Body of pancreas (tissue), 4 donors: ENCODE results near the gene NCAPD2. TPM values are rescaled to one million over a fixed set of nuclear protein-coding genes. Genes with fewer than 3 reads are reported as not detected.

Experiments
- ATAC-seq: fragments of 150-250 bp; one replicate; pipeline ENCODE4 v1.9.1; 2016
- DNase-seq, 4 donors: peaks; one replicate each; pipeline ENCODE4 v3.0.0-alpha.2; 2019
- H3K27ac ChIP-seq, 4 donors: fragments of 200-600 bp; sonication (generic); 1 replicate in 3 of 4; 2 replicates in 1 of 4; pipeline versions ENCODE4 v1.5.1 to v1.6.1; 2016 to 2019; ENCODE audit warnings: mild to moderate bottlenecking in 1 of 4, mixed read lengths in 1 of 4, moderate library complexity in 1 of 4
- H3K27me3 ChIP-seq, 2 donors: fragments of 200-600 bp; sonication (generic); one replicate each; pipeline ENCODE4 v1.6.0; 2016; ENCODE audit warnings: mild to moderate bottlenecking in 1 of 2
- H3K36me3 ChIP-seq, 2 donors: fragments of 200-600 bp; sonication (generic); replicated peaks in 1 of 2; 2 replicates each; pipeline ENCODE4 v1.5.1; 2016; ENCODE audit warnings: low read depth in 2 of 2; ENCODE audit not compliant: insufficient read depth in 1 of 2
- H3K4me1 ChIP-seq: fragments of 200-600 bp; sonication (generic); one replicate; pipeline ENCODE4 v1.6.0; 2016
- H3K4me3 ChIP-seq, 2 donors: fragments of 200-600 bp; sonication (generic); 1 replicate in 1 of 2; 2 replicates in 1 of 2; pipeline ENCODE4 v1.5.1; 2016 to 2019
- H3K9me3 ChIP-seq, 3 donors: fragments of 200-600 bp; sonication (generic); 1 replicate in 2 of 3; 2 replicates in 1 of 3; pipeline ENCODE4 v1.5.1; 2016
- POLR2A ChIP-seq, 3 donors: fragments of 450-650 bp; IDR thresholded peaks; one replicate each; pipeline ENCODE4 v1.6.1; 2016; ENCODE audit warnings: antibody characterized with exemption in 3 of 3, mild to moderate bottlenecking in 2 of 3
- WGBS, 2 donors: methylation state at CpG; one replicate each; pipeline ENCODE4 v1.1.5; 2017; 5-methylcytosine and 5-hydroxymethylcytosine counted together
- intact Hi-C: fragments of 100-400 bp; cut with DNase I; formaldehyde crosslinking; loops from one replicate; pipeline ENCODE4 v1.15.1; 2023
- total RNA-seq, 2 donors: library from RNA; depleted of rRNA; stranded (reverse); fragments of >200 nt; gene quantifications; one replicate each; pipeline ENCODE4 v1.1.0, GENCODE V29; 2016
- TF ChIP-seq, protein P1 (sequence below), 7 experiments: fragments of 450-650 bp in 4 of 7; fragments of 200-600 bp in 3 of 7; sonication (generic) in 3 of 7; IDR thresholded peaks; one replicate each; pipeline ENCODE4 v1.5.1; 2016 to 2019; ENCODE audit warnings: antibody characterized with exemption in 7 of 7

NCAPD2 gene
- total RNA-seq, 2 donors from 2014 or later: 9.3 to 46.1 TPM

DNA sequence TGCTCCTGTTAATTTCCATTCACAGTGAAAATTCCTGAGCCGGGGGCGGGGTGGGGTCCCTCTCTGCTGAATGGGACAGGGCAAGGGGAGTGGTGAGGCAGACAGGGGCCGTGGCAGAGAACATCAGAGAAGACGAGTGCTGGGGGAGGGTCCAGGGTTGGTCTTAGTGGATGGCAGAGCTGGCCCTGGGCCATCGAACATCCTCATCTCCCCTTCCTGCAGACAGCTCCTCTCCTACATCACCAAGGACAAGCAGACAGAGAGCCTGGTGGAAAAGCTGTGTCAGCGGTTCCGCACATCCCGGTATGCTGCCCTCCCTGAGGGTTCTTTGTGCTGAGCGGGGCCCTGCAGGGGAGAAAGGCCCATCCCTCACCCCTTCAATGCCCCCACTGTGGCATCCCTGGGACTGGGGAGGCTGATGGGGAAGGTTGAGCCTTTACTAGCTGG is 35.4 kb downstream of the NCAPD2 start:
- ATAC-seq: no peak
- TF ChIP-seq POLR2A (IDR thresholded peaks at IDR 0.05): no peak
- TF ChIP-seq, protein P1, sequence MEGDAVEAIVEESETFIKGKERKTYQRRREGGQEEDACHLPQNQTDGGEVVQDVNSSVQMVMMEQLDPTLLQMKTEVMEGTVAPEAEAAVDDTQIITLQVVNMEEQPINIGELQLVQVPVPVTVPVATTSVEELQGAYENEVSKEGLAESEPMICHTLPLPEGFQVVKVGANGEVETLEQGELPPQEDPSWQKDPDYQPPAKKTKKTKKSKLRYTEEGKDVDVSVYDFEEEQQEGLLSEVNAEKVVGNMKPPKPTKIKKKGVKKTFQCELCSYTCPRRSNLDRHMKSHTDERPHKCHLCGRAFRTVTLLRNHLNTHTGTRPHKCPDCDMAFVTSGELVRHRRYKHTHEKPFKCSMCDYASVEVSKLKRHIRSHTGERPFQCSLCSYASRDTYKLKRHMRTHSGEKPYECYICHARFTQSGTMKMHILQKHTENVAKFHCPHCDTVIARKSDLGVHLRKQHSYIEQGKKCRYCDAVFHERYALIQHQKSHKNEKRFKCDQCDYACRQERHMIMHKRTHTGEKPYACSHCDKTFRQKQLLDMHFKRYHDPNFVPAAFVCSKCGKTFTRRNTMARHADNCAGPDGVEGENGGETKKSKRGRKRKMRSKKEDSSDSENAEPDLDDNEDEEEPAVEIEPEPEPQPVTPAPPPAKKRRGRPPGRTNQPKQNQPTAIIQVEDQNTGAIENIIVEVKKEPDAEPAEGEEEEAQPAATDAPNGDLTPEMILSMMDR (IDR thresholded peaks at IDR 0.05): no peak
- intact Hi-C loops: no loop called here
- Histone ChIP-seq H3K4me3 (no peak overlapping the region), H3K36me3 (peaks cover 4 to 35% of the 10 kb centered on the region in 2 donors), H3K27me3 (no peaks in the 10 kb centered on the region), H3K4me1 (peaks cover 23% of the 10 kb centered on the region), H3K9me3 (no peaks in the 10 kb centered on the region), H3K27ac (no peak overlapping the region)
- 86 to 94% methylated on average over 7 to 8 of the region's 9 CpGs for WGBS, 2 donors
- no peak for DNase-seq

DNA sequence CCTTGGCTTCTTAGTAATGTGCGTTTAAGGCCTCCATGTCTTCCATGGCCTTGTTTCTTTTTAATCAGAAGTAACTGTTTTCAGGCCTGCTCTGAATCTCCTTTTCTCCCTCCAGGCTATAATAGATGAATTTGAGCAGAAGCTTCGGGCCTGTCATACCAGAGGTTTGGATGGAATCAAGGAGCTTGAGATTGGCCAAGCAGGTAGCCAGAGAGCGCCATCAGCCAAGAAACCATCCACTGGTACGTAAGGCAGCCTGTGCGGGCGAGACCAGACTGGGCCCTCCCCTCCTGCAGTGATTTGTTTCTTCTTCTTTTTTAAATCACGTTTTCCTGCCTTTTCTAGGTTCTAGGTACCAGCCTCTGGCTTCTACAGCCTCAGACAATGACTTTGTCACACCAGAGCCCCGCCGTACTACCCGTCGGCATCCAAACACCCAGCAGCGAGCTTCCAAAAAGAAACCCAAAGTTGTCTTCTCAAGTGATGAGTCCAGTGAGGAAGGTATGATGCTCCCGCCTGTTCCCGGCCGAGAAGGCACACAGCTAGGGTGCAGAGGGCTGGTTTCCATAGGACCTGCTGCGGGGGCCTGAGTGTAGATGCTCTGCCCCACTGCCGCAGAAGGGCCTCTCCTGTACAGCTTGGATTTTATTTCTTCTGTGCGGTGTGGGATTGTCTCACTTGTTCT is 36.8 kb downstream of the NCAPD2 start:
- no peaks in the 10 kb centered on the region for H3K27me3 ChIP-seq
- TF ChIP-seq, protein P1 (IDR thresholded peaks at IDR 0.05): no peak
- no peak for TF ChIP-seq POLR2A (IDR thresholded peaks at IDR 0.05)
- ATAC-seq (no peak), DNase-seq (no peak)
- 93 to 94% methylated on average over 18 of the region's 18 CpGs for WGBS, 2 donors
- H3K27ac ChIP-seq: no peak overlapping the region
- peaks cover 27% of the 10 kb centered on the region for H3K4me1 ChIP-seq
- intact Hi-C loops: no loop called here
- peaks cover 4 to 35% of the 10 kb centered on the region in 2 donors for H3K36me3 ChIP-seq
- no peaks in the 10 kb centered on the region for H3K9me3 ChIP-seq
- no peak overlapping the region for H3K4me3 ChIP-seq

DNA sequence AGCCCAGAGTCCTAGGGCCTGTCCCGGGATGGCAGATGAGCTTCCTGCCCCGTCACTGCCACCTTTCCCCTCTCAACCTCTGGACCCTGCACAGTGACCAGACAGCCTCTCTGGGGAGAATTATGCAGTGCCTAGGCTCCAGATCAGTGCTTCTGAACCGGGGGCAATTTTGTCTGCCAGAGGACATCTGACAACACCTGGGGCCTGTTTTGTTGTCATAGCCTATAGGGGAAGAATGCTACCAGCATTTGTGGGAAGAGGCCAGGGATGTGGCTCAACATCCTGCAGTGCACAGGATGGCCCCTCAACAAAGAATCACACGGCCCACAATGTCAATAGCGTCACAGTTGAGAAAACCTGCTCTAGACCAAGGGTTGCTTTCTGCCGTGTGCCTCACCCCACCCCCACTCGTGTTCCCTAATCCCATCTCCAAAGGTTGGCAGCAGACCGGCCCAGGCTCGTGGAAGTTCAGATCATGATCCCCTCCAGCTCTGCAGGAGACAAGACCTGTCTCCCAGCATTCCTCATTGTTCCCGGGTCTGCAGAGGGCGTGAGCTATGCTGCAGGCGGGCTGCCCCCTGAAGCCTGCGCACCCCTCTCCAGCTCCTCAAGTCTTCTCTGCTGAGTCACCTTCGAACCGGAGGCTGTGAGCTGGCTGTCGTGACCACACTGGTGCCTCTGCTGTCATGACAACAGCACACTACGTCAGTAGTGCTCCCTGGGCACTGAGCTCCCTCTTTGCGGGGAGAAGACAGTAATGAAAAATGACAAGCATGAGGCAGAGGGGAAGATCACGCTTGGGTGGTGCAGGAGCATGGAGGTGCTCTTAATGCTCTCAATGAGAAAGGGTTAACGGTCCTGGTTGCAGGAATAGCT is 38.4 kb downstream of the NCAPD2 start:
- intact Hi-C loops: no loop called here
- Histone ChIP-seq H3K27me3 (no peaks in the 10 kb centered on the region), H3K4me3 (no peak overlapping the region), H3K4me1 (peaks cover 37% of the 10 kb centered on the region), H3K27ac (peak overlapping the region; percentile 79 to 95 (median 86)), H3K36me3 (peaks cover 0 to 30% of the 10 kb centered on the region in 2 donors), H3K9me3 (no peaks in the 10 kb centered on the region)
- ATAC-seq (no peak), DNase-seq (peak in 3 of 4 donors; percentile 51 to 74 (median 53))
- WGBS, 2 donors: 34 to 54% methylated on average over 7 to 20 of the region's 20 CpGs
- TF ChIP-seq, protein P1 (IDR thresholded peaks at IDR 0.05): no peak
- peak in 1 of 3 donors; percentile 29 for TF ChIP-seq POLR2A (IDR thresholded peaks at IDR 0.05)

DNA sequence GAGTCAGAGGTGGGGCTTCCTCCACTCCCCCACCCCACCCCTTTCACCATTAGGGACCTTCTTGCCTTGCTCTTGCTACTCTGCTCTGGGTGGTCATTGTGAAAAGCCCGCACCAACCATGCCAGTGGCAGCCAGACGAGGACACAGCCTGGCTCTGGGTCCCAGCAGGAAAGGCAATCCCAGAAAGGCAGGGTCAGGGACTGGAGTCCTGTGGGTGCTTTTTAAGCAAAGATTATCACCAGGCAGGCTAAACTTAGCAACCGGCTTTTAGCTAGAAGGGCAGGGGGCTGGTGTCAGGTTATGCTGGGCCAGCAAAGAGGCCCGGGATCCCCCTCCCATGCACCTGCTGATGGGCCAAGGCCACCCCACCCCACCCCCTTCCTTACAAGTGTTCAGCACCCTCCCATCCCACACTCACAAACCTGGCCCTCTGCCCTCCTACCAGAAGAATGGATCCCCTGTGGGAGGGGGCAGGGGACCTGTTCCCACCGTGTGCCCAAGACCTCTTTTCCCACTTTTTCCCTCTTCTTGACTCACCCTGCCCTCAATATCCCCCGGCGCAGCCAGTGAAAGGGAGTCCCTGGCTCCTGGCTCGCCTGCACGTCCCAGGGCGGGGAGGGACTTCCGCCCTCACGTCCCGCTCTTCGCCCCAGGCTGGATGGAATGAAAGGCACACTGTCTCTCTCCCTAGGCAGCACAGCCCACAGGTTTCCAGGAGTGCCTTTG is 39.2 kb downstream of the NCAPD2 start:
- Histone ChIP-seq H3K4me3 (peak overlapping the region; percentile 36 to 91), H3K9me3 (no peaks in the 10 kb centered on the region), H3K27ac (peak overlapping the region; percentile 79 to 95 (median 86)), H3K4me1 (peaks cover 44% of the 10 kb centered on the region), H3K36me3 (peaks cover 0 to 30% of the 10 kb centered on the region in 2 donors), H3K27me3 (no peaks in the 10 kb centered on the region)
- ATAC-seq (peak; percentile 40), DNase-seq (peak; percentile 53 to 66 (median 60))
- TF ChIP-seq, protein P1 (IDR thresholded peaks at IDR 0.05): no peak
- peak in 1 of 3 donors; percentile 8 for TF ChIP-seq POLR2A (IDR thresholded peaks at IDR 0.05)
- intact Hi-C loops: no loop called here
- WGBS, 2 donors: 3 to 5% methylated on average over 13 to 14 of the region's 14 CpGs
